ENCODE data around the gene OR1C1. TPM values are rescaled to one million over a fixed set of nuclear protein-coding genes. Genes with fewer than 3 reads are reported as not detected.
"Not testable (repeated sequence)": the region's sequence is repeated elsewhere in the genome, so short reads cannot be mapped to it uniquely, and the experiment has no call there.

OR1C1 gene, protein sequence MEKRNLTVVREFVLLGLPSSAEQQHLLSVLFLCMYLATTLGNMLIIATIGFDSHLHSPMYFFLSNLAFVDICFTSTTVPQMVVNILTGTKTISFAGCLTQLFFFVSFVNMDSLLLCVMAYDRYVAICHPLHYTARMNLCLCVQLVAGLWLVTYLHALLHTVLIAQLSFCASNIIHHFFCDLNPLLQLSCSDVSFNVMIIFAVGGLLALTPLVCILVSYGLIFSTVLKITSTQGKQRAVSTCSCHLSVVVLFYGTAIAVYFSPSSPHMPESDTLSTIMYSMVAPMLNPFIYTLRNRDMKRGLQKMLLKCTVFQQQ
- polyA plus RNA-seq (2013, experiment 1 of 2): not detected
- not detected for polyA plus RNA-seq (2013, experiment 2 of 2)

- no peak for DNase-seq
- H3K14ac ChIP-seq (ENCODE audit: low read length in 2 of 2): no peak within 1 kb of the TSS
These were observed at the start of gene OR1C1 for GRCh38 chr1:247760456-247760855. Gene OR1C1, minus strand, starts transcription at chr1:247760556. Its CDS starts 2,150 bp downstream, at chr1:247758406.

GRCh38 chr1:247797518-247797917 is 37.2 kb upstream of the OR1C1 start:
- no peaks in the 10 kb centered on the region for H3K4me1 ChIP-seq (ENCODE audit: control insufficient read depth, insufficient read depth, low read depth, low read length)
- 17% methylated on average over 2 of the region's 2 CpGs for WGBS
- H2BK15ac ChIP-seq (ENCODE audit: low read depth, poor library complexity, severe bottlenecking): no peak overlapping the region
- H3K18ac ChIP-seq (ENCODE audit: low read depth in 1 of 2, low read length in 2 of 2): no peak overlapping the region
- no peak overlapping the region for H3K27ac ChIP-seq (ENCODE audit: low read length, poor library complexity, severe bottlenecking)
- H2BK120ac ChIP-seq (ENCODE audit: low read depth, low read length): no peak overlapping the region
- H2AK5ac ChIP-seq (ENCODE audit: low read length, severe bottlenecking): no peak overlapping the region
- H3K4me3 ChIP-seq (ENCODE audit: insufficient read depth in 1 of 2, low read depth in 1 of 2, low read length in 2 of 2): no peak overlapping the region
- no peak overlapping the region for H4K91ac ChIP-seq (ENCODE audit: low read length)
- H3K14ac ChIP-seq (ENCODE audit: low read length in 2 of 2): no peak overlapping the region
- DNase-seq: no peak
- no peak overlapping the region for H3K9ac ChIP-seq (ENCODE audit: low read length)
- H2BK5ac ChIP-seq (ENCODE audit: low read depth, low read length, poor library complexity, severe bottlenecking): no peak overlapping the region
- no peaks in the 10 kb centered on the region for H3K79me1 ChIP-seq (replicated peaks; ENCODE audit: low read length, poor library complexity, severe bottlenecking)
- no peaks in the 10 kb centered on the region for H3K36me3 ChIP-seq (ENCODE audit: control insufficient read depth in 1 of 2, insufficient read depth in 2 of 2, low read depth in 1 of 2, low read length in 2 of 2)
- peaks cover 25% of the 10 kb centered on the region for H3K9me3 ChIP-seq (ENCODE audit: control insufficient read depth, low read length)
- no peak overlapping the region for H3K4ac ChIP-seq (ENCODE audit: low read depth in 1 of 2, low read length in 2 of 2)
- no peak overlapping the region for H3K23ac ChIP-seq (ENCODE audit: low read length in 2 of 2)
- H4K8ac ChIP-seq (ENCODE audit: low read length): no peak overlapping the region
- no peak overlapping the region for H3K4me2 ChIP-seq (ENCODE audit: low read length, poor library complexity, severe bottlenecking)
- no peak overlapping the region for H2AFZ ChIP-seq (ENCODE audit: low read depth, low read length)
- no peaks in the 10 kb centered on the region for H3K27me3 ChIP-seq (ENCODE audit: control insufficient read depth in 1 of 2, insufficient read depth in 1 of 2, low read length in 2 of 2)
- H2BK12ac ChIP-seq (ENCODE audit: low read length in 2 of 2): no peak overlapping the region

More at GRCh38 chr1:247760456-247760855, at the start of gene OR1C1:
- Histone ChIP-seq H3K36me3 (ENCODE audit: control insufficient read depth in 1 of 2, insufficient read depth in 2 of 2, low read depth in 1 of 2, low read length in 2 of 2) (no peaks in the 10 kb centered on the region), H2AK5ac (ENCODE audit: low read length, severe bottlenecking) (no peak within 1 kb of the TSS), H2BK15ac (ENCODE audit: low read depth, poor library complexity, severe bottlenecking) (no peak within 1 kb of the TSS), H2AFZ (ENCODE audit: low read depth, low read length) (no peak within 1 kb of the TSS), H2BK5ac (ENCODE audit: low read depth, low read length, poor library complexity, severe bottlenecking) (no peak within 1 kb of the TSS), H2BK12ac (ENCODE audit: low read length in 2 of 2) (no peak within 1 kb of the TSS), H3K18ac (ENCODE audit: low read depth in 1 of 2, low read length in 2 of 2) (no peak within 1 kb of the TSS), H3K9ac (ENCODE audit: low read length) (no peak within 1 kb of the TSS), H3K27ac (ENCODE audit: low read length, poor library complexity, severe bottlenecking) (no peak within 1 kb of the TSS), H3K79me1 (replicated peaks; ENCODE audit: low read length, poor library complexity, severe bottlenecking) (no peaks in the 10 kb centered on the region), H4K91ac (ENCODE audit: low read length) (no peak within 1 kb of the TSS), H3K4me3 (ENCODE audit: insufficient read depth in 1 of 2, low read depth in 1 of 2, low read length in 2 of 2) (no peak within 1 kb of the TSS), H3K23ac (ENCODE audit: low read length in 2 of 2) (no peak within 1 kb of the TSS), H3K9me3 (ENCODE audit: control insufficient read depth, low read length) (peaks cover 23% of the 10 kb centered on the region), H3K4me1 (ENCODE audit: control insufficient read depth, insufficient read depth, low read depth, low read length) (no peaks in the 10 kb centered on the region), H3K27me3 (ENCODE audit: control insufficient read depth in 1 of 2, insufficient read depth in 1 of 2, low read length in 2 of 2) (no peaks in the 10 kb centered on the region), H3K4ac (ENCODE audit: low read depth in 1 of 2, low read length in 2 of 2) (no peak within 1 kb of the TSS), H4K8ac (ENCODE audit: low read length) (no peak within 1 kb of the TSS), H2BK120ac (ENCODE audit: low read depth, low read length) (no peak within 1 kb of the TSS), H3K4me2 (ENCODE audit: low read length, poor library complexity, severe bottlenecking) (no peak within 1 kb of the TSS)
- WGBS: 83% methylated on average over 3 of the region's 3 CpGs

GRCh38 chr1:247769603-247770002 is 9.2 kb upstream of the OR1C1 start:
- Histone ChIP-seq H2BK12ac (ENCODE audit: low read length in 2 of 2) (no peak overlapping the region), H3K23ac (ENCODE audit: low read length in 2 of 2) (no peak overlapping the region), H3K79me1 (replicated peaks; ENCODE audit: low read length, poor library complexity, severe bottlenecking) (no peaks in the 10 kb centered on the region), H4K91ac (ENCODE audit: low read length) (no peak overlapping the region), H2BK5ac (ENCODE audit: low read depth, low read length, poor library complexity, severe bottlenecking) (no peak overlapping the region), H3K4me1 (ENCODE audit: control insufficient read depth, insufficient read depth, low read depth, low read length) (no peaks in the 10 kb centered on the region), H3K4me3 (ENCODE audit: insufficient read depth in 1 of 2, low read depth in 1 of 2, low read length in 2 of 2) (no peak overlapping the region), H3K9ac (ENCODE audit: low read length) (no peak overlapping the region), H3K14ac (ENCODE audit: low read length in 2 of 2) (no peak overlapping the region), H3K4me2 (ENCODE audit: low read length, poor library complexity, severe bottlenecking) (no peak overlapping the region), H3K18ac (ENCODE audit: low read depth in 1 of 2, low read length in 2 of 2) (no peak overlapping the region), H3K4ac (ENCODE audit: low read depth in 1 of 2, low read length in 2 of 2) (no peak overlapping the region), H3K27me3 (ENCODE audit: control insufficient read depth in 1 of 2, insufficient read depth in 1 of 2, low read length in 2 of 2) (no peaks in the 10 kb centered on the region), H2BK15ac (ENCODE audit: low read depth, poor library complexity, severe bottlenecking) (no peak overlapping the region), H2BK120ac (ENCODE audit: low read depth, low read length) (no peak overlapping the region), H3K9me3 (ENCODE audit: control insufficient read depth, low read length) (peaks cover 20% of the 10 kb centered on the region), H2AK5ac (ENCODE audit: low read length, severe bottlenecking) (no peak overlapping the region), H2AFZ (ENCODE audit: low read depth, low read length) (no peak overlapping the region), H3K27ac (ENCODE audit: low read length, poor library complexity, severe bottlenecking) (no peak overlapping the region), H3K36me3 (ENCODE audit: control insufficient read depth in 1 of 2, insufficient read depth in 2 of 2, low read depth in 1 of 2, low read length in 2 of 2) (no peaks in the 10 kb centered on the region), H4K8ac (ENCODE audit: low read length) (no peak overlapping the region)
- no peak for DNase-seq

DNA sequence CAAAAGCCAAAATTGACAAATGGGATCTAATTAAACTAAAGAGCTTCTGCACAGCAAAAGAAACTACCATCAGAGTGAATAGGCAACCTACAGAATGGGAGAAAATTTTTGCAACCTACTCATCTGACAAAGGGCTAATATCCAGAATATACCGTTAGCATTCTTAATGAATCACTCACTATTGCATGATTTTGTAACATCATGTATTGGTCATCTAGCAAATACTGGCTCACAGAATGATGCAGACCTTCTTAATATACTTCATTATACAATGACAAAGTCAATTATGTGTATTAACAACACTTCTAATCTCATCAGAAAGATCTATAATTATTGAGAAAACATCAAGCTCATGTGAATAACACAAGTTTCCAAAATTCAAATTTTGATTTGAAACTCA is 6.0 kb downstream of the OR1C1 start:
- not testable (repeated sequence) for H2BK5ac ChIP-seq (ENCODE audit: low read depth, low read length, poor library complexity, severe bottlenecking); H2BK120ac ChIP-seq (ENCODE audit: low read depth, low read length); H3K4ac ChIP-seq (ENCODE audit: low read depth in 1 of 2, low read length in 2 of 2); H3K14ac ChIP-seq (ENCODE audit: low read length in 2 of 2); DNase-seq; H3K4me2 ChIP-seq (ENCODE audit: low read length, poor library complexity, severe bottlenecking); H2AK5ac ChIP-seq (ENCODE audit: low read length, severe bottlenecking); H3K27ac ChIP-seq (ENCODE audit: low read length, poor library complexity, severe bottlenecking); H3K9ac ChIP-seq (ENCODE audit: low read length); H4K8ac ChIP-seq (ENCODE audit: low read length); H3K4me3 ChIP-seq (ENCODE audit: insufficient read depth in 1 of 2, low read depth in 1 of 2, low read length in 2 of 2); H3K23ac ChIP-seq (ENCODE audit: low read length in 2 of 2); H3K4me1 ChIP-seq (ENCODE audit: control insufficient read depth, insufficient read depth, low read depth, low read length); H3K79me1 ChIP-seq (replicated peaks; ENCODE audit: low read length, poor library complexity, severe bottlenecking); H2BK12ac ChIP-seq (ENCODE audit: low read length in 2 of 2); H2BK15ac ChIP-seq (ENCODE audit: low read depth, poor library complexity, severe bottlenecking); H3K27me3 ChIP-seq (ENCODE audit: control insufficient read depth in 1 of 2, insufficient read depth in 1 of 2, low read length in 2 of 2); H4K91ac ChIP-seq (ENCODE audit: low read length); H2AFZ ChIP-seq (ENCODE audit: low read depth, low read length); H3K18ac ChIP-seq (ENCODE audit: low read depth in 1 of 2, low read length in 2 of 2); H3K36me3 ChIP-seq (ENCODE audit: control insufficient read depth in 1 of 2, insufficient read depth in 2 of 2, low read depth in 1 of 2, low read length in 2 of 2)
- WGBS: 57% methylated on average over 1 of the region's 1 CpG
- peaks cover 41% of the 10 kb centered on the region for H3K9me3 ChIP-seq (ENCODE audit: control insufficient read depth, low read length)
